Esophagus squamous epithelium (tissue), 4 donors: ENCODE results near the gene RASGEF1C.

Experiments used
- POLR2A ChIP-seq, 4 donors: fragments of 450-650 bp; IDR thresholded peaks; one replicate each; pipeline ENCODE4 v1.6.1; 2017; ENCODE audit warnings: antibody characterized with exemption in 4 of 4, mild to moderate bottlenecking in 4 of 4, moderate library complexity in 3 of 4
- TF ChIP-seq, protein P1 (sequence below), 6 experiments: fragments of 450-650 bp in 4 of 6; fragments of 200-600 bp in 2 of 6; sonication (generic) in 2 of 6; IDR thresholded peaks; one replicate each; pipeline ENCODE4 v1.5.1; 2016 to 2019; ENCODE audit warnings: antibody characterized with exemption in 6 of 6, mild to moderate bottlenecking in 4 of 6, moderate library complexity in 4 of 6

DNA sequence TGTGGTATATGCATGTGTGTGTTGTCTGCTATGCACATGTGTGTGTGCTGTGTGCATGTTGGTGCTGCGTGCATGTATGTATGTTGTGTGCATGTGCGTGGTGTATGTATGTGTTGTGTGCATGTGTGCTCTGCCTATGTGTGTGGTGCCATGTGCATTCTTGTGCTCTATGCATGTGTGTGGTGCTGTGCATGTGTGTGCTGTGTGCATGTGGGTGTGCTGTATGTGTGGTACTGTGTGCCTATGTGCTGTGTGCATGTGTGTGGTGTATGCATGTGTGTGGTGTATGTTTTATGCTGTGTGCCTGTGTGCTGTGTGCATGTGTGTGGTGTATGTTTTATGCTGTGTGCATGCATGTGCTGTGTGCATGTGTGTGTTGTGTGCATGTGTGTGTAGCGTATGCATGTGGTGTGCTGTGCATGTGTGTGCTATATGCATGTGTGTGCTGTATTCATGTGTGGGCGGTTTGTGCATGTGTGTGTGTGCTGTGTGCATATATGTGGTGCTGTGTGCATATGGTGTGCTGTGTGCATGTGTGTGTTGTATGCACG, 4.7 kb upstream of the RASGEF1C start:
- TF ChIP-seq, protein P1, sequence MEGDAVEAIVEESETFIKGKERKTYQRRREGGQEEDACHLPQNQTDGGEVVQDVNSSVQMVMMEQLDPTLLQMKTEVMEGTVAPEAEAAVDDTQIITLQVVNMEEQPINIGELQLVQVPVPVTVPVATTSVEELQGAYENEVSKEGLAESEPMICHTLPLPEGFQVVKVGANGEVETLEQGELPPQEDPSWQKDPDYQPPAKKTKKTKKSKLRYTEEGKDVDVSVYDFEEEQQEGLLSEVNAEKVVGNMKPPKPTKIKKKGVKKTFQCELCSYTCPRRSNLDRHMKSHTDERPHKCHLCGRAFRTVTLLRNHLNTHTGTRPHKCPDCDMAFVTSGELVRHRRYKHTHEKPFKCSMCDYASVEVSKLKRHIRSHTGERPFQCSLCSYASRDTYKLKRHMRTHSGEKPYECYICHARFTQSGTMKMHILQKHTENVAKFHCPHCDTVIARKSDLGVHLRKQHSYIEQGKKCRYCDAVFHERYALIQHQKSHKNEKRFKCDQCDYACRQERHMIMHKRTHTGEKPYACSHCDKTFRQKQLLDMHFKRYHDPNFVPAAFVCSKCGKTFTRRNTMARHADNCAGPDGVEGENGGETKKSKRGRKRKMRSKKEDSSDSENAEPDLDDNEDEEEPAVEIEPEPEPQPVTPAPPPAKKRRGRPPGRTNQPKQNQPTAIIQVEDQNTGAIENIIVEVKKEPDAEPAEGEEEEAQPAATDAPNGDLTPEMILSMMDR (IDR thresholded peaks at IDR 0.05), result no peak
- no peak for TF ChIP-seq POLR2A (IDR thresholded peaks at IDR 0.05)
